OCI-LY7 (cell line): ENCODE data around the gene OPCML. TPM values are rescaled to one million over a fixed set of nuclear protein-coding genes. Genes with fewer than 3 reads are reported as not detected.

ENCODE experiments used
- BruUV-seq: library from RNA; stranded (reverse); fragments of 400-500 nt; replicated peaks from 2 replicates; lab custom pipeline; 2021; lab: Mats Ljungman, UMichigan
- CTCF ChIA-PET: fragments of 300-600 bp; sonication (Branson Sonifier 250); formaldehyde crosslinking; loops from one replicate; lab custom pipeline; 2022; ENCODE audit warnings: antibody characterized with exemption; ENCODE audit not compliant: unreplicated experiment; lab: Charles Lee
- POLR2A ChIA-PET: fragments of 300-600 bp; sonication (Branson Sonifier 250); formaldehyde crosslinking; loops from one replicate; lab custom pipeline; 2022; ENCODE audit warnings: antibody characterized with exemption; lab: Charles Lee
- DNase-seq: peaks from one replicate; pipeline ENCODE4 v3.0.0-alpha.2; 2015; ENCODE audit warnings: low spot score
- H2AFZ ChIP-seq: fragments of 200-600 bp; sonication (generic), shearing (Covaris generic); 2 replicates; pipeline ENCODE4 v1.6.1; 2014; ENCODE audit warnings: mild to moderate bottlenecking, antibody characterized with exemption, low read length, moderate library complexity
- H3K27ac ChIP-seq: fragments of 200-600 bp; sonication (generic); 2 replicates; pipeline ENCODE4 v1.5.1; 2014; ENCODE audit warnings: mixed run types, low read depth, mild to moderate bottlenecking, moderate library complexity, low read length, inconsistent platforms; ENCODE audit not compliant: poor library complexity, severe bottlenecking
- H3K36me3 ChIP-seq: fragments of 200-600 bp; sonication (generic); 2 replicates; pipeline ENCODE4 v1.6.1; 2014; ENCODE audit warnings: mild to moderate bottlenecking, antibody characterized with exemption, low read length, moderate library complexity, mixed read lengths; ENCODE audit not compliant: insufficient read depth
- H3K4me1 ChIP-seq: fragments of 200-600 bp; sonication (generic); 2 replicates; pipeline ENCODE4 v1.5.1; 2014; ENCODE audit warnings: mild to moderate bottlenecking, low read length; ENCODE audit not compliant: insufficient read depth, poor library complexity, severe bottlenecking
- H3K4me2 ChIP-seq: fragments of 200-600 bp; sonication (generic); 2 replicates; pipeline ENCODE4 v1.6.1; 2014; ENCODE audit warnings: mild to moderate bottlenecking, low read length
- H3K4me3 ChIP-seq: fragments of 200-600 bp; sonication (generic); 2 replicates; pipeline ENCODE4 v1.5.1; 2014; ENCODE audit warnings: mild to moderate bottlenecking, low read depth, low read length; ENCODE audit not compliant: poor library complexity, severe bottlenecking
- H3K79me2 ChIP-seq: fragments of 200-600 bp; sonication (generic); 2 replicates; pipeline ENCODE4 v1.6.1; 2016; ENCODE audit warnings: low read depth, mild to moderate bottlenecking, low read length, moderate library complexity, mixed read lengths; ENCODE audit not compliant: insufficient read depth
- H3K9me2 ChIP-seq: fragments of 200-600 bp; sonication (generic); 2 replicates; pipeline ENCODE4 v1.6.1; 2016; ENCODE audit warnings: mild to moderate bottlenecking, low read length, mixed read lengths; ENCODE audit not compliant: insufficient read depth
- H3K9me3 ChIP-seq: fragments of 200-600 bp; sonication (generic); 2 replicates; pipeline ENCODE4 v1.6.1; 2014; ENCODE audit warnings: mild to moderate bottlenecking, mixed run types, low read length, mixed read lengths
- H4K20me1 ChIP-seq: fragments of 200-600 bp; sonication (generic); 2 replicates; pipeline ENCODE4 v1.6.1; 2014; ENCODE audit warnings: mild to moderate bottlenecking, antibody characterized with exemption, low read length, moderate library complexity, mixed read lengths; ENCODE audit not compliant: insufficient read depth
- CTCF ChIP-seq: fragments of 200-600 bp; sonication (generic); conservative IDR thresholded peaks from 2 replicates; pipeline ENCODE4 v1.5.1; 2014; ENCODE audit warnings: mild to moderate bottlenecking, antibody characterized with exemption, low read length, moderate library complexity, mixed read lengths
- EZH2phosphoT487 ChIP-seq: fragments of 200-600 bp; sonication (generic); IDR thresholded peaks from 2 replicates; pipeline ENCODE4 v1.6.1; 2018; ENCODE audit warnings: low read depth, borderline replicate concordance, mild to moderate bottlenecking, mixed run types, antibody characterized with exemption, low read length, moderate library complexity, mixed read lengths
- intact Hi-C: fragments of 100-400 bp; cut with micrococcal nuclease; formaldehyde crosslinking; loops from one replicate; pipeline ENCODE4 v1.10.0; 2022; ENCODE audit not compliant: unreplicated experiment
- total RNA-seq, 2 experiments: library from RNA; depleted of rRNA in 1 of 2; stranded (reverse); fragments of >200 nt in 1 of 2; shearing (Covaris generic) in 1 of 2; gene quantifications; 2 replicates each; pipeline ENCODE4 v1.2.3, GENCODE V29; 2014 to 2022

OPCML gene
- total RNA-seq, 2 experiments from 2014 or later = not detected

- no peaks in the 10 kb centered on the region for H3K9me3 ChIP-seq
- H3K27ac ChIP-seq = no peak overlapping the region
- H3K4me3 ChIP-seq = no peak overlapping the region
- TF ChIP-seq CTCF (no peak), EZH2phosphoT487 (no peak)
- no peaks in the 10 kb centered on the region for H3K79me2 ChIP-seq
- no peak for DNase-seq
- H3K4me2 ChIP-seq = no peak overlapping the region
- BruUV-seq = no TSS peak
- ChIA-PET CTCF (no interaction called here), POLR2A (no interaction called here)
- intact Hi-C loops = no loop called here
- H4K20me1 ChIP-seq = no peaks in the 10 kb centered on the region
- no peaks in the 10 kb centered on the region for H3K36me3 ChIP-seq
- no peak overlapping the region for H2AFZ ChIP-seq
- peaks cover 16% of the 10 kb centered on the region for H3K4me1 ChIP-seq
- H3K9me2 ChIP-seq = no peaks in the 10 kb centered on the region
These were observed 27.4 kb downstream of the OPCML start for GRCh38 chr11:133504906-133505305.

- no peak for DNase-seq
- intact Hi-C loops = no loop called here
These were observed 28.5 kb downstream of the OPCML start for GRCh38 chr11:133503776-133504175.

GRCh38 chr11:133503236-133503635, 29.1 kb downstream of the OPCML start:
- TF ChIP-seq EZH2phosphoT487 = no peak
- no peak for TF ChIP-seq CTCF
- intact Hi-C loops = no loop called here
- Histone ChIP-seq H3K9me3 (no peaks in the 10 kb centered on the region), H3K27ac (no peak overlapping the region), H3K4me1 (peaks cover 16% of the 10 kb centered on the region), H3K4me2 (no peak overlapping the region), H3K4me3 (no peak overlapping the region), H4K20me1 (no peaks in the 10 kb centered on the region), H3K9me2 (no peaks in the 10 kb centered on the region), H2AFZ (no peak overlapping the region), H3K36me3 (no peaks in the 10 kb centered on the region), H3K79me2 (no peaks in the 10 kb centered on the region)
- DNase-seq = no peak
- no TSS peak for BruUV-seq
- ChIA-PET CTCF (no interaction called here), POLR2A (no interaction called here)

More at GRCh38 chr11:133503776-133504175, 28.5 kb downstream of the OPCML start:
- Histone ChIP-seq H3K36me3 (no peaks in the 10 kb centered on the region), H2AFZ (no peak overlapping the region), H3K79me2 (no peaks in the 10 kb centered on the region), H4K20me1 (no peaks in the 10 kb centered on the region), H3K4me2 (no peak overlapping the region), H3K4me3 (no peak overlapping the region), H3K9me3 (no peaks in the 10 kb centered on the region), H3K9me2 (no peaks in the 10 kb centered on the region), H3K4me1 (peaks cover 16% of the 10 kb centered on the region), H3K27ac (no peak overlapping the region)
- no peak for TF ChIP-seq EZH2phosphoT487
- no peak for TF ChIP-seq CTCF
- ChIA-PET POLR2A (no interaction called here), CTCF (no interaction called here)
- no TSS peak for BruUV-seq
